NB4 (cell line): ENCODE measurements around the gene ZNF516.

ENCODE experiments used
- CTCF ChIP-seq: IDR thresholded peaks from one replicate; pipeline ENCODE4 v1.5.1; 2012; ENCODE audit warnings: low read depth, low read length
- MAX ChIP-seq: IDR thresholded peaks from 2 replicates; pipeline ENCODE4 v1.6.1; 2011; ENCODE audit warnings: low read depth, low read length
- MYC ChIP-seq: IDR thresholded peaks from 2 replicates; pipeline ENCODE4 v1.6.1; 2011; ENCODE audit warnings: low read depth, low read length
- POLR2A ChIP-seq: IDR thresholded peaks from 2 replicates; pipeline ENCODE4 v1.6.1; 2011; ENCODE audit warnings: mild to moderate bottlenecking; ENCODE audit not compliant: insufficient read length; ENCODE audit errors: extremely low read depth

GRCh38 chr18:76386886-76387285 is 108.2 kb downstream of the ZNF516 start:
- TF ChIP-seq POLR2A (no peak), CTCF (no peak), MYC (no peak), MAX (no peak)
